ENCODE measurements around the gene TANGO6.
A peak's percentile ranks its signal among the peaks of the same experiment; 100 is the strongest.
"Not testable (repeated sequence)": the region's sequence is repeated elsewhere in the genome, so short reads cannot be mapped to it uniquely, and the experiment has no call there.

The TANGO6 gene

GRCh38 chr16:69120096-69120664 lies 276.8 kb downstream of the TANGO6 start:
- no peak for ATAC-seq (ENCODE audit: insufficient read depth, low read depth)
- peaks cover 79% of the 10 kb centered on the region for H3K36me3 ChIP-seq (ENCODE audit: insufficient read depth, low read length)
- TF ChIP-seq CTCF (IDR thresholded peaks at IDR 0.05; ENCODE audit: borderline replicate concordance, extremely low read depth, low read length, poor library complexity, severe bottlenecking) = no peak
- no peak for TF ChIP-seq EZH2 (IDR thresholded peaks at IDR 0.05; ENCODE audit: borderline replicate concordance, low read depth, low read length, severe bottlenecking)
- DNase-seq = no peak
- H3K27ac ChIP-seq (ENCODE audit: low read length) = no peak overlapping the region
- H3K4me2 ChIP-seq (ENCODE audit: insufficient read depth, low read length) = no peak overlapping the region
- peaks cover 72% of the 10 kb centered on the region for H4K20me1 ChIP-seq (ENCODE audit: insufficient read depth, low read length)
- no peaks in the 10 kb centered on the region for H3K27me3 ChIP-seq (ENCODE audit: insufficient read depth, low read length, poor library complexity)
- no peak overlapping the region for H3K9ac ChIP-seq (ENCODE audit: low read depth, low read length)
- H3K79me2 ChIP-seq (ENCODE audit: insufficient read depth, low read length) = peaks cover 55% of the 10 kb centered on the region
- no peak overlapping the region for H3K4me3 ChIP-seq (ENCODE audit: low read depth in 1 of 2, low read length in 2 of 2)
- no peaks in the 10 kb centered on the region for H3K4me1 ChIP-seq (ENCODE audit: insufficient read depth, low read length)
- H2AFZ ChIP-seq (ENCODE audit: low read depth, low read length) = no peak overlapping the region
- H3K9me3 ChIP-seq (ENCODE audit: insufficient read depth, low read length, severe bottlenecking) = no peaks in the 10 kb centered on the region

GRCh38 chr16:69123910-69124309 lies 280.6 kb downstream of the TANGO6 start:
- no peak overlapping the region for H2AFZ ChIP-seq (ENCODE audit: low read depth, low read length)
- TF ChIP-seq EZH2 (IDR thresholded peaks at IDR 0.05; ENCODE audit: borderline replicate concordance, low read depth, low read length, severe bottlenecking) (no peak), CTCF (IDR thresholded peaks at IDR 0.05; ENCODE audit: borderline replicate concordance, extremely low read depth, low read length, poor library complexity, severe bottlenecking) (peak; percentile 82)
- H3K9ac ChIP-seq (ENCODE audit: low read depth, low read length) = no peak overlapping the region
- peaks cover 80% of the 10 kb centered on the region for H3K79me2 ChIP-seq (ENCODE audit: insufficient read depth, low read length)
- H3K27ac ChIP-seq (ENCODE audit: low read length) = no peak overlapping the region
- peak; percentile 67 for DNase-seq
- peak; percentile 72 for ATAC-seq (ENCODE audit: insufficient read depth, low read depth)
- peaks cover 61% of the 10 kb centered on the region for H4K20me1 ChIP-seq (ENCODE audit: insufficient read depth, low read length)
- H3K27me3 ChIP-seq (ENCODE audit: insufficient read depth, low read length, poor library complexity) = no peaks in the 10 kb centered on the region
- no peaks in the 10 kb centered on the region for H3K4me1 ChIP-seq (ENCODE audit: insufficient read depth, low read length)
- no peaks in the 10 kb centered on the region for H3K9me3 ChIP-seq (ENCODE audit: insufficient read depth, low read length, severe bottlenecking)
- H3K36me3 ChIP-seq (ENCODE audit: insufficient read depth, low read length) = peaks cover 73% of the 10 kb centered on the region
- no peak overlapping the region for H3K4me3 ChIP-seq (ENCODE audit: low read depth in 1 of 2, low read length in 2 of 2)
- H3K4me2 ChIP-seq (ENCODE audit: insufficient read depth, low read length) = no peak overlapping the region

- peaks cover 57% of the 10 kb centered on the region for H4K20me1 ChIP-seq (ENCODE audit: insufficient read depth, low read length)
- peaks cover 81% of the 10 kb centered on the region for H3K79me2 ChIP-seq (ENCODE audit: insufficient read depth, low read length)
Measured at GRCh38 chr16:69124406-69124805, 281.1 kb downstream of the TANGO6 start.

GRCh38 chr16:69124961-69125360 lies 281.6 kb downstream of the TANGO6 start:
- ATAC-seq (ENCODE audit: insufficient read depth, low read depth); DNase-seq; H3K4me3 ChIP-seq (ENCODE audit: low read depth in 1 of 2, low read length in 2 of 2); H3K4me2 ChIP-seq (ENCODE audit: insufficient read depth, low read length); H2AFZ ChIP-seq (ENCODE audit: low read depth, low read length); H3K4me1 ChIP-seq (ENCODE audit: insufficient read depth, low read length); H3K9ac ChIP-seq (ENCODE audit: low read depth, low read length); H3K9me3 ChIP-seq (ENCODE audit: insufficient read depth, low read length, severe bottlenecking); H3K27me3 ChIP-seq (ENCODE audit: insufficient read depth, low read length, poor library complexity); H3K27ac ChIP-seq (ENCODE audit: low read length): not testable (repeated sequence)
- peaks cover 67% of the 10 kb centered on the region for H3K36me3 ChIP-seq (ENCODE audit: insufficient read depth, low read length)
- H3K79me2 ChIP-seq (ENCODE audit: insufficient read depth, low read length) = peaks cover 83% of the 10 kb centered on the region
- peaks cover 56% of the 10 kb centered on the region for H4K20me1 ChIP-seq (ENCODE audit: insufficient read depth, low read length)

More at GRCh38 chr16:69124406-69124805, 281.1 kb downstream of the TANGO6 start:
- not testable (repeated sequence) for ATAC-seq (ENCODE audit: insufficient read depth, low read depth); H3K9me3 ChIP-seq (ENCODE audit: insufficient read depth, low read length, severe bottlenecking); H3K27me3 ChIP-seq (ENCODE audit: insufficient read depth, low read length, poor library complexity); H3K4me3 ChIP-seq (ENCODE audit: low read depth in 1 of 2, low read length in 2 of 2); DNase-seq; H3K4me2 ChIP-seq (ENCODE audit: insufficient read depth, low read length); H3K27ac ChIP-seq (ENCODE audit: low read length); H2AFZ ChIP-seq (ENCODE audit: low read depth, low read length); H3K9ac ChIP-seq (ENCODE audit: low read depth, low read length); H3K4me1 ChIP-seq (ENCODE audit: insufficient read depth, low read length)
- H3K36me3 ChIP-seq (ENCODE audit: insufficient read depth, low read length) = peaks cover 70% of the 10 kb centered on the region

All from DND-41 (cell line).